ENCODE data around the gene SLC39A11. TPM values are rescaled to one million over a fixed set of nuclear protein-coding genes. Genes with fewer than 3 reads are reported as not detected.
"Not testable (repeated sequence)": the region's sequence is repeated elsewhere in the genome, so short reads cannot be mapped to it uniquely, and the experiment has no call there.

SLC39A11 gene
- total RNA-seq, 2 donors from 2014 or later, result 27.8 to 39.6 TPM

DNA sequence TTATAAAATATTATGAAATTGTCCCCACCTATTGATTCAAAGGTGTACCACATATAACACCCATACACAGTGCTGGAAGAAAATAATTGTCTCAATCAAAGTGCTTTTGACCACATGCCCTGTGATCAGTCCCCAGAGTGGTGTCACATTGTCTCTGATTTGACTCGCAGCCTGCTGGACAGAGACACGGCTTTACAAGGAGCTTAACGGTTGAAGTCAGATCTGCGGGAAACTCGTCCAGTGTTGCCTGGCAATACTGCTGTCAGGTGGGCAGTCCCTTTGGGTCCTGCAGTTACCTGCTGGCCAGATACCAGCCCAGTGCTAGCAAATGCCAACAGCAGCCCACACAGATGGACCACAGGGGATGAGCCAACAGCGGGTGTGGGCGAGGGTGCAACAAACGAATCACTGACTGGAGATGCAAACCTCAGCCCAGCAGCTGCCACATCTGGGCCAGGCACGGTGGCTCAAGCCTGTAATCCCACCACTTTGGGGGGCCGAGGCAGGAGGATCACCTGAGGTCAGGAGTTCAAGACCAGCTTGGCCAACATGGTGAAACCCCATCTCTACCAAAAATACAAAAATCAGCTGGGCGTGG lies 46.2 kb upstream of the SLC39A11 start:
- Histone ChIP-seq H3K4me1 (no peaks in the 10 kb centered on the region), H3K9me3 (no peaks in the 10 kb centered on the region), H3K27ac (no peak overlapping the region), H3K27me3 (no peaks in the 10 kb centered on the region), H3K4me3 (no peak overlapping the region), H3K36me3 (replicated peaks in 1 of 2; ENCODE audit: insufficient read depth in 1 of 2, low read depth in 2 of 2) (no peaks in the 10 kb centered on the region)
- 56 to 61% methylated on average over 11 of the region's 11 CpGs for WGBS, 2 donors
- TF ChIP-seq, protein P1, sequence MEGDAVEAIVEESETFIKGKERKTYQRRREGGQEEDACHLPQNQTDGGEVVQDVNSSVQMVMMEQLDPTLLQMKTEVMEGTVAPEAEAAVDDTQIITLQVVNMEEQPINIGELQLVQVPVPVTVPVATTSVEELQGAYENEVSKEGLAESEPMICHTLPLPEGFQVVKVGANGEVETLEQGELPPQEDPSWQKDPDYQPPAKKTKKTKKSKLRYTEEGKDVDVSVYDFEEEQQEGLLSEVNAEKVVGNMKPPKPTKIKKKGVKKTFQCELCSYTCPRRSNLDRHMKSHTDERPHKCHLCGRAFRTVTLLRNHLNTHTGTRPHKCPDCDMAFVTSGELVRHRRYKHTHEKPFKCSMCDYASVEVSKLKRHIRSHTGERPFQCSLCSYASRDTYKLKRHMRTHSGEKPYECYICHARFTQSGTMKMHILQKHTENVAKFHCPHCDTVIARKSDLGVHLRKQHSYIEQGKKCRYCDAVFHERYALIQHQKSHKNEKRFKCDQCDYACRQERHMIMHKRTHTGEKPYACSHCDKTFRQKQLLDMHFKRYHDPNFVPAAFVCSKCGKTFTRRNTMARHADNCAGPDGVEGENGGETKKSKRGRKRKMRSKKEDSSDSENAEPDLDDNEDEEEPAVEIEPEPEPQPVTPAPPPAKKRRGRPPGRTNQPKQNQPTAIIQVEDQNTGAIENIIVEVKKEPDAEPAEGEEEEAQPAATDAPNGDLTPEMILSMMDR (IDR thresholded peaks at IDR 0.05), result no peak
- no peak for TF ChIP-seq POLR2A (IDR thresholded peaks at IDR 0.05)
- intact Hi-C loops (cut with DNase I), result no loop called here
- DNase-seq, result peak in 3 of 4 donors; percentile 32 to 52 (median 48)
- no peak for ATAC-seq

DNA sequence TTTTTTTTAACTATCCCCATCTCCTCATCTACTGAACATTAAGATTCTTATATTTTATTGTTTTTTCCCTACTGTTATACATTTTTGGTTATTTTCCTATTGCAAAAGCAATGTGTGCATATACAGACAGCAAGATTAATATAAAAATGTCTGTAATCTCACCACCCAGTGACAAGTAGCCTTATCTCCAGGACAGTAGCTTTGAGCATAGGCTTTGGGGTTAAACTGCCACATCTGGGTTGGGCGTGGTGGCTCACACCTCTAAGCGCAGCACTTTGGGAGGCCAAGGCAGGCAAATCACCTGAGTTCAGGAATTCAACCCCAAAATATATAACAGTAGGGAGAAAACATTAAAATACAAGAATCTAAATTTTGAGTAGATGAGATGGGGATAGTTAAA lies 44.9 kb upstream of the SLC39A11 start:
- intact Hi-C loops (cut with DNase I), result no loop called here
- 94 to 95% methylated on average over 2 of the region's 2 CpGs for WGBS, 2 donors
- H3K9me3 ChIP-seq, result no peaks in the 10 kb centered on the region
- DNase-seq (no peak), ATAC-seq (no peak)
- H3K36me3 ChIP-seq (replicated peaks in 1 of 2; ENCODE audit: insufficient read depth in 1 of 2, low read depth in 2 of 2), result no peaks in the 10 kb centered on the region
- no peaks in the 10 kb centered on the region for H3K4me1 ChIP-seq
- no peak overlapping the region for H3K4me3 ChIP-seq
- no peaks in the 10 kb centered on the region for H3K27me3 ChIP-seq
- no peak for TF ChIP-seq POLR2A (IDR thresholded peaks at IDR 0.05)
- H3K27ac ChIP-seq, result no peak overlapping the region

DNA sequence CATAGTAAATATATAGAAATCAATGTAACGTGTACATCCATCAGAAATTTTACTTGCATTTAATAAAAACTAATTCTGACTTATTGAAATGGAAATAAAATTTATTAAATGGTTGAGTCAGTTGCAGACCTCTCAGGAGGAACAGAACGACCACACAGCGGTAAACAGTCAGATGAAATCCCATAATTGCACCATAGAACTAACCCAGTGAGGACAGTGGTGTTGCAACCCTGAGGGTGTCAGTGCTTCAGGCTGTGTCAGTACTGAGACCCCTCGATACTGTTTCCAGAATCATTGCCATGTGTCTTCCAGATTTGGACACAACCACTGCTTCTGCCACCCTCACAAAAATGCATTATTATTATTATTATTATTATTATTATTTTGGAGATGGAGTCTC lies 43.3 kb upstream of the SLC39A11 start:
- Histone ChIP-seq H3K36me3 (replicated peaks in 1 of 2; ENCODE audit: insufficient read depth in 1 of 2, low read depth in 2 of 2) (no peaks in the 10 kb centered on the region), H3K27ac (no peak overlapping the region), H3K4me1 (no peaks in the 10 kb centered on the region), H3K27me3 (no peaks in the 10 kb centered on the region), H3K4me3 (no peak overlapping the region), H3K9me3 (no peaks in the 10 kb centered on the region)
- DNase-seq, result no peak
- no peak for ATAC-seq
- 77 to 79% methylated on average over 4 of the region's 4 CpGs for WGBS, 2 donors
- intact Hi-C loops (cut with DNase I), result no loop called here
- no peak for TF ChIP-seq POLR2A (IDR thresholded peaks at IDR 0.05)
- TF ChIP-seq, protein P1 (IDR thresholded peaks at IDR 0.05), result no peak

DNA sequence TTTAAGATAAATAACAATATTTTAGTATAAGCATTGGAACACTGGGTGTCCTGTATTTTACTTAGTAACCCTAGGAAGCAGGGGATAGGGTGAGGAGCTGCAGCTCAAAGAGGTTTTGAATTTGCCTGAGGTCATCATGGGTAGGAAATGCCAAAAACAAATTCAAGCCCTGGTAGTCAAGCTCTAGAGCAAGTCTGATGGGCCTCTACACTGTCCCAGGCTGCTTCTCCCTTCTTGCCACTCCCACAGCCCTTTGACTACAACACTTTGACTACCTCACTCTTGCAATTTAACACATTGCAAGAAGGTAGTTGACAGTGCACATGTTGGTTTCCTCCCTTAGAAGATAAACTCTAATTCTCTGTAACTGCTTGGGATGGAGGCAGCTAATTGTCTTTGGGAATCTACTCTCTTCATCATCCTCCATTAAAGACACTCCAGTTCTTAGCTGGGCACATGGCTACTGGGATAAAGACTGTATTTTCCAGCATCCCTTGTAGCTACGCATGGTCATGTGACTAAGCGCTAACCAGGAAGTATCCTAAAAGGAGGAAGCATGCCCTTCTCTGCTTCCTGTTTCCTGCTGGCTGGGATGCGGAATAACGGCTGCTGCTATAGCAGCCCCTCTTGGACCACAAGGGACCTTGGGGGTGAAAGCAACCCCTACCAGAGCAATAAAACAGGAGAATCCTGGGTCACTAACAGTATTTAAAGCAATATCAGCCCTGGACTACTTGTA lies 41.6 kb upstream of the SLC39A11 start:
- WGBS, 2 donors, result 57% methylated on average over 4 of the region's 4 CpGs
- Histone ChIP-seq H3K4me1 (no peaks in the 10 kb centered on the region), H3K36me3 (replicated peaks in 1 of 2; ENCODE audit: insufficient read depth in 1 of 2, low read depth in 2 of 2) (no peaks in the 10 kb centered on the region), H3K9me3 (no peaks in the 10 kb centered on the region), H3K27me3 (no peaks in the 10 kb centered on the region), H3K27ac (no peak overlapping the region), H3K4me3 (no peak overlapping the region)
- no peak for DNase-seq
- ATAC-seq, result no peak
- intact Hi-C loops (cut with DNase I), result no loop called here
- TF ChIP-seq POLR2A (IDR thresholded peaks at IDR 0.05), result no peak
- TF ChIP-seq, protein P1 (IDR thresholded peaks at IDR 0.05), result no peak

DNA sequence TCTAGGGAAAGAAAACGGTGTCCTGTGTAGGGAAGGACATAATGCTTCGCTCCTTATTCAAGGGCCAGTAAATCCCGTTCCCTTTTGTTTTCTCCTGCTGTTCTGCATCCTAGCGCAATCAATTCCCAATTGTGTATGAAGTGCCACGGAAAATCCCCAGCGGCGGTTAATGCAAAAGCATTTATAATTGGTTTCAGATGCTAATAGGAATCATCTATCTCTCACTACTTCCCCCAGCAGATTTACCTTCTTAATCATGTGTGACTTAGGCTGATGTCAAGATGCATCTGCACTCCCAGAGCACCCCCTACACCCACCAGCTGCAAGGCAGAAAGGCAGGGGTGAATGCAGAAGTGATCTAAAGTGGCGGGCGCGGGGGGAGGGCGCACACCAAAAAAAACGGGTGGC lies 39.6 kb upstream of the SLC39A11 start:
- no peaks in the 10 kb centered on the region for H3K27me3 ChIP-seq
- H3K9me3 ChIP-seq, result no peaks in the 10 kb centered on the region
- no peaks in the 10 kb centered on the region for H3K4me1 ChIP-seq
- 71 to 80% methylated on average over 10 to 12 of the region's 12 CpGs for WGBS, 2 donors
- no peak overlapping the region for H3K4me3 ChIP-seq
- ATAC-seq, result no peak
- intact Hi-C loops (cut with DNase I), result no loop called here
- no peaks in the 10 kb centered on the region for H3K36me3 ChIP-seq (replicated peaks in 1 of 2; ENCODE audit: insufficient read depth in 1 of 2, low read depth in 2 of 2)
- TF ChIP-seq POLR2A (IDR thresholded peaks at IDR 0.05), result no peak
- TF ChIP-seq, protein P1 (IDR thresholded peaks at IDR 0.05), result no peak
- DNase-seq, result no peak
- H3K27ac ChIP-seq, result no peak overlapping the region

DNA sequence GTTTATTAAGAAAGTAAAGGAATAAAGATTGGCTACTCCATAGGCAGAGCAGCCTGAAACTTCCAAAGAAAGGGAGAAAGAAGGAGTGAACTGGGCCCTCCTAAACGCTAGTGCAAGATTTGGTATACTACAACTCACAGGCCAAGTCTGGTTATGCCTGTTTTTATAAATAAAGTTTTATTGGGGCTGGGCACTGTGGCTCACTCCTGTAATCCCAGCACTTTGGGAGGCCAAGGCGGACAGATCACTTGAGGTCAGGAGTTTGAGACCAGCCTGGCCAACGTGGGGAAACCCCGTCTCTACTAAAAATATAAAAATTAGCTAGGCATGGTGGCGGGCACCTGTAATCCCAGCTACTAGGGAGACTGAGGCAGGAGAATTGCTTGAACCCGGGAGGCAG lies 39.0 kb upstream of the SLC39A11 start:
- WGBS, 2 donors, result 91 to 92% methylated on average over 6 of the region's 6 CpGs
- DNase-seq; H3K27me3 ChIP-seq; intact Hi-C loops (cut with DNase I); H3K27ac ChIP-seq; H3K9me3 ChIP-seq; H3K4me1 ChIP-seq; H3K36me3 ChIP-seq (replicated peaks in 1 of 2; ENCODE audit: insufficient read depth in 1 of 2, low read depth in 2 of 2); ATAC-seq; H3K4me3 ChIP-seq: not testable (repeated sequence)

All from body of pancreas (tissue), 4 donors.